ENCODE data around the gene ARHGEF26.

ARHGEF26 gene

GRCh38 chr3:154220462-154220861 is 99.3 kb downstream of the ARHGEF26 start:
- no peak for DNase-seq
- no peak for TF ChIP-seq POLR2A (IDR thresholded peaks at IDR 0.05; ENCODE audit: low read length)
- no peak for TF ChIP-seq GATA1 (IDR thresholded peaks at IDR 0.05; ENCODE audit: low read depth, low read length)

DNA sequence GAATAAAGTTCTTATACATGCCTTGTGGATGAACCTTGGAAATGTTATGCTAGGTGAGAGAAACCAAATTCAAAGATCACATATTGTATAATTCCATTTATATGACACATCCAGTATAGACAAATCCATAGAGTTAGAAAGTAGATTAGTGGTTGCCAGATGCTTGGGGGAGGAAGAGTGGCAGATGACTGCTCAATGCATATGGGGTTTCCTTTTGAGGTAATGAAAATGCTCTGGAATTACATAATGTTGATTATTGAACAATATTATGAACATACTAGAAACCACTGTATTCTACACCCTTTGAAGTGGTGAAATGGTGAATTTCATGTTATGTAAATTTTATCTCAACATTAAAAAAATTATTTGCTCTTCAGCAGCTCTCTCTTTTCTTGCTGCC is 102.3 kb downstream of the ARHGEF26 start:
- DNase-seq: no peak
- TF ChIP-seq GATA1 (IDR thresholded peaks at IDR 0.05; ENCODE audit: low read depth, low read length) (no peak), POLR2A (IDR thresholded peaks at IDR 0.05; ENCODE audit: low read length) (no peak)

DNA sequence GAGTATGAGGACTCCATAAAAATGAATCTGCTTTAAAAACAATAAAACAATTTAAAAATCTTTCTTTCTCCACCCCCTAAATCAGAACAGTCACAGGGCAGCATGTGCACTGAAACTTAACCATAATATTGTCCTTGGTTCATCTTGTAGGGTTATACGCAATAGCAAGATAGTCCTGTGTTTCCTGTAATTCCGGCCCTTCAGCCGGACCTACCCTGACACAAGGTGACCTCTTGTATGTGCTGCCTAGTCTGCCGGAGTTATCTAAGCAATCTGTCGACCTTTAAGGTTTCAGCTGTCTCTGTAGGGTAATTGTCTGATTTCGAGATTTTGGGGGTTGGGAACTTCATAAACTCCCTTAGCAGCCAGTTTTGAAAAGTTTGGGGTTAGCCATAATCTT is 103.2 kb downstream of the ARHGEF26 start:
- TF ChIP-seq POLR2A (IDR thresholded peaks at IDR 0.05; ENCODE audit: low read length): no peak
- TF ChIP-seq GATA1 (IDR thresholded peaks at IDR 0.05; ENCODE audit: low read depth, low read length): no peak
- no peak for DNase-seq

DNA sequence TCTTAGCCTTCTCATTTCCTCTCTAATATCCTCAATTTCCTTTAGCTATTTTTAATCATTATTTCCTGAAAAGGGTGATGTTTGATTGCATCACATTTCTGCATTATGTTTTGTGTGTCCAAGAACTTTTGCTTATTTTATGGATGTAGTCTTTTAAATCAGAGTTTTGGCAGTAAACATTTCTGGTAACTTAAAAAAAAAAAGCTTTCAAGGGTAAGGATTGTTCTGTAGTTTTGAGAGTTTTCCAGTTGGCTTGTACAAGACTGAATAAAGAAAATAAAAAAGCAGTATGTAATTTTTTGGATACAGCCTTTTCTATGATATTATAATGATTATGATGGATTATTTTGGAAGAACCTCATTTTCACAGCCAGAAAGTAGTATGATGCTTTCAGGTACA is 103.7 kb downstream of the ARHGEF26 start:
- TF ChIP-seq GATA1 (IDR thresholded peaks at IDR 0.05; ENCODE audit: low read depth, low read length) (no peak), POLR2A (IDR thresholded peaks at IDR 0.05; ENCODE audit: low read length) (no peak)
- no peak for DNase-seq

- no peak for DNase-seq
- TF ChIP-seq POLR2A (IDR thresholded peaks at IDR 0.05; ENCODE audit: low read length) (no peak), GATA1 (IDR thresholded peaks at IDR 0.05; ENCODE audit: low read depth, low read length) (no peak)
These were observed 104.3 kb downstream of the ARHGEF26 start for GRCh38 chr3:154225536-154225935.

DNA sequence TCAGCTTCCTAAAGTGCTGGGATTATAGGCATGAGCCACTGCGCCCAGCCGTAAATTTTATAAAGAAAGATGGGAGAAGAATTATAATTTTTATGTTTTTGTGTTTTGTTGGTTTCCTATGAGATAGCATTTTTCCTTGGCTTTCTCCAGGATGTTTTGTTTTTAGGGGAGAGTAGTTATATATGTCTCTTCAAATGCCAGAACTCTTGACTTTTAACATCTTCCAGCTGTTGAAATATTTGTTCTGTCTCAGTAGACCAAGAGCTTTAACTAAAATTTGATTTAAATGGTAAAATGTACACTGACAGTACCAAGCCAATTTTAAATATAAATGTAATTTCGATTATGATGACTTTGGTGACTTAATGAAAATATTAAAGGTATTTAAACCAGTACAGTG is 106.3 kb downstream of the ARHGEF26 start:
- DNase-seq: no peak
- TF ChIP-seq GATA1 (IDR thresholded peaks at IDR 0.05; ENCODE audit: low read depth, low read length): no peak

- DNase-seq: no peak
- TF ChIP-seq POLR2A (IDR thresholded peaks at IDR 0.05; ENCODE audit: low read length) (no peak), GATA1 (IDR thresholded peaks at IDR 0.05; ENCODE audit: low read depth, low read length) (no peak)
These were observed 107.5 kb downstream of the ARHGEF26 start for GRCh38 chr3:154228561-154229216.

GRCh38 chr3:154229217-154229590 is 108.0 kb downstream of the ARHGEF26 start:
- TF ChIP-seq GATA1 (IDR thresholded peaks at IDR 0.05; ENCODE audit: low read depth, low read length) (no peak), POLR2A (IDR thresholded peaks at IDR 0.05; ENCODE audit: low read length) (no peak)
- no peak for DNase-seq

- no peak for DNase-seq
- no peak for TF ChIP-seq GATA1 (IDR thresholded peaks at IDR 0.05; ENCODE audit: low read depth, low read length)
- TF ChIP-seq POLR2A (IDR thresholded peaks at IDR 0.05; ENCODE audit: low read length): no peak
These were observed 114.1 kb downstream of the ARHGEF26 start for GRCh38 chr3:154235330-154235729.

DNA sequence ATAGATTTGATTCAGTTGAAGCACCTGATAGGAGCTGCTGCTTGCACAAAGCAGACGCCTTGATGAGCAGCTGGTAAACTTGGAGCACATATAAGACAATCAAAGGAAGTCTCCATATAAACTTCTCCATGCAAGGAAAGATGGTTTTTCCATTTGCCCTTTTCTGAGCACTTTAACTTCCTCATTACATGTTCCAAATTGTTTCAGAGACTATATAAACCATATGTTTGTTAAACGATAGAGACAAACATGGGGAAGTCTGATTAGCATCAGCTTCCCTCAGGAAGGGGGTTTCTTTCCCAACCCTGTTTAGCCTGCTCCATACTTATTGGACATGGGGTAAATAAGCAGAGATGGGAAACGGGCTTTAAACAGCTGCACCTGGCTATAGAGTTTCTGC is 115.1 kb downstream of the ARHGEF26 start:
- TF ChIP-seq GATA1 (IDR thresholded peaks at IDR 0.05; ENCODE audit: low read depth, low read length) (no peak), POLR2A (IDR thresholded peaks at IDR 0.05; ENCODE audit: low read length) (no peak)
- DNase-seq: no peak

GRCh38 chr3:154240235-154240634 is 119.0 kb downstream of the ARHGEF26 start:
- TF ChIP-seq POLR2A (IDR thresholded peaks at IDR 0.05; ENCODE audit: low read length) (no peak), GATA1 (IDR thresholded peaks at IDR 0.05; ENCODE audit: low read depth, low read length) (no peak)
- no peak for DNase-seq

DNA sequence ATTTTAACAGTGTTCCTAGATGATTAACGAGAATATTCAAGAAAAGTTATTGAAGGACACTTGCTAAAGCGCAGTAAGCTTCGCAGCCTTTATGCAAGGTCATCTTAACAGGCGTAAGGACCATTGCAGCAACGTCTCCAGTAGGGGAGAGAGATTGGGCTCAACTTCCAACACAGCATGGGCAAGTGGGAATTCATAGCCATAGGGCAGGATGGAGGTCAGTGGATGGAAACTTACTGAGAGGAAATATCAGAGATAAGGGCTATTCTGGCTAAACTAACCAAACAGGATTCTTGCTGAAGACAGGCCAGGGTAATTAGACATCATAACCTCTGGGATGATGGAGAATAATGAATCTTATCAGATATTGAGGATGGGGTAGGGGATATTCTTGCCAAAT is 120.3 kb downstream of the ARHGEF26 start:
- no peak for DNase-seq
- no peak for TF ChIP-seq POLR2A (IDR thresholded peaks at IDR 0.05; ENCODE audit: low read length)
- TF ChIP-seq GATA1 (IDR thresholded peaks at IDR 0.05; ENCODE audit: low read depth, low read length): no peak

- no peak for DNase-seq
- TF ChIP-seq GATA1 (IDR thresholded peaks at IDR 0.05; ENCODE audit: low read depth, low read length) (no peak), POLR2A (IDR thresholded peaks at IDR 0.05; ENCODE audit: low read length) (no peak)
These were observed 121.6 kb downstream of the ARHGEF26 start for GRCh38 chr3:154242766-154243165.

DNA sequence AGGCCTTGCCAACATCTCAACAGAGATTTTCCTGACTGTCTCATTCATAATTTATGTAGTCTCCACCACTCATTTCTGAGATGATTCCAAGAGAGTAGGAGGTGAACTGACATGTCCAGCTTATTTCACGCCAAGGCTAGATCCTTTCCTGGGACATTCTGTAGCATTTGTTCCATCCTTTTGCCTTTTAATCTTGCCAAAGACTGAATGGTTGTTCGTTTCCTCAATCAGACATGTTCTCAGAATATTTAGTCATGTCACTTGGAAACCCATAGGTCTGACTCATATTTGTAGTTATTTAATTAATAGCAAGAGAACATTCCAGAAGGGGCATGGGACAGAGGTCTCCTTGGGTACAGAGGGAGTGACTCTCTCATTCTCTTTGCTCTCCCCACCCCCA is 122.2 kb downstream of the ARHGEF26 start:
- no peak for DNase-seq
- TF ChIP-seq POLR2A (IDR thresholded peaks at IDR 0.05; ENCODE audit: low read length) (no peak), GATA1 (IDR thresholded peaks at IDR 0.05; ENCODE audit: low read depth, low read length) (no peak)

DNA sequence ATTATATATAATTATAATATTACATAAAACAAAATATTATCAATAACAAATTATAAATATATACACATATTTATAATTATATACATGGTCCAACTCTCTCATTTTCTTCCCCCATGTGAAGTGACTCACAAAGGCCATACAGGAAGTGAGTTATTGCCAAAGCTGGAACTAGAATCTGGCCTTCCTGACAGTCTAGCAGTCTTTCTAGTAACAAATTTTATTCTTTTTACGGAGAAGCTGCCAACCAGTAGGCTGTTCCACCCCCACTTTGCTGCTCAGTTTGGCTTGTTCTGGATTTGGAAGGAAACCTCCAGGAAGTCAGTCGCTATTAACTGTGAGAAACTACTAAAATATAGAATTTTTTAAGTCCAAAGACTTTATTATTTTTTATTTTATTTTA is 123.5 kb downstream of the ARHGEF26 start:
- TF ChIP-seq GATA1 (IDR thresholded peaks at IDR 0.05; ENCODE audit: low read depth, low read length) (no peak), POLR2A (IDR thresholded peaks at IDR 0.05; ENCODE audit: low read length) (no peak)
- no peak for DNase-seq
